ENCODE measurements around the gene LRFN5.
"Not testable (repeated sequence)": the region's sequence is repeated elsewhere in the genome, so short reads cannot be mapped to it uniquely, and the experiment has no call there.

GRCh38 chr14:41673601-41674000 is 66.9 kb downstream of the LRFN5 start:
- not testable (repeated sequence) for TF ChIP-seq FOXJ3 (CRISPR knock-in tag; IDR thresholded peaks at IDR 0.05); CTCF (IDR thresholded peaks at IDR 0.05); USF2 (IDR thresholded peaks at IDR 0.05; ENCODE audit: borderline replicate concordance, low read depth, low read length); REST (IDR thresholded peaks at IDR 0.05; ENCODE audit: low read depth, low read length)

Measured in SK-N-SH (cell line).